Measurements from ENCODE around the gene SMARCC1.

DNA sequence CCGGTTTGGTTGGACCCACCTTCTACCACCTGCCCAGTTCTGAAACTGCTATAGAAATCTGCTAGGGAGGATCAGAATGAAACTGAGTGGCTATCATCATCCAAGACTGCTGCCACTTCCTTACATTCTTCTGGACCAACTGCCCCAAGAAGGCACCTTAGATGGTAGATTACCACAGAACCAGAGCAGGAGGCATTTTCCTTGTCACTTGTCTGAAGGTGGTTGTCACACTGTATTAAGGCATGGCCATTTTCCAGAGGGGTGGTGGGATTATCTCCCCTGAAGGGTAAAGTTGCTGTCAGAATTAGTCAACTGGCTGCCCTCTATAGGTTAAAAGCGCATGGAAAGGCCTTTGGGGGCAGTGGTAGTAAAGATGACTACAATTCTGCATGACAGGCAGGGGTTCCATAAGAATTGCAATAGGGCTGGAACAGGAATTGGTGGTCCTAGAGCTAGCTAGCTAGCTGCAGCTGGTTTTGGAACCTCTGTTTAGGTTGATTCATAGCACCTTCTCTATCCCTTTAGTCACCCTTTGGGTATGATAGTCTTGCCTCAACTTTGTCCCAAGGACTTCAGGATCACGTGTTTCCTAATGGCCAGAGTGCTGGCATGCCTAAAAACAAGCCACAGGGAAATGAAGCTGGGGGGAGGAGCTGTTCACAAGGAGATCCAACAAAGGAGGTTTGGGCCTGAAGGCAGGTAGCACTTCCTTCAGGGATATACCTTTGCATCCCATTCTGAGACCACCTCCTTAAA is 198.2 kb downstream of the SMARCC1 start:
- TF ChIP-seq, protein P1, sequence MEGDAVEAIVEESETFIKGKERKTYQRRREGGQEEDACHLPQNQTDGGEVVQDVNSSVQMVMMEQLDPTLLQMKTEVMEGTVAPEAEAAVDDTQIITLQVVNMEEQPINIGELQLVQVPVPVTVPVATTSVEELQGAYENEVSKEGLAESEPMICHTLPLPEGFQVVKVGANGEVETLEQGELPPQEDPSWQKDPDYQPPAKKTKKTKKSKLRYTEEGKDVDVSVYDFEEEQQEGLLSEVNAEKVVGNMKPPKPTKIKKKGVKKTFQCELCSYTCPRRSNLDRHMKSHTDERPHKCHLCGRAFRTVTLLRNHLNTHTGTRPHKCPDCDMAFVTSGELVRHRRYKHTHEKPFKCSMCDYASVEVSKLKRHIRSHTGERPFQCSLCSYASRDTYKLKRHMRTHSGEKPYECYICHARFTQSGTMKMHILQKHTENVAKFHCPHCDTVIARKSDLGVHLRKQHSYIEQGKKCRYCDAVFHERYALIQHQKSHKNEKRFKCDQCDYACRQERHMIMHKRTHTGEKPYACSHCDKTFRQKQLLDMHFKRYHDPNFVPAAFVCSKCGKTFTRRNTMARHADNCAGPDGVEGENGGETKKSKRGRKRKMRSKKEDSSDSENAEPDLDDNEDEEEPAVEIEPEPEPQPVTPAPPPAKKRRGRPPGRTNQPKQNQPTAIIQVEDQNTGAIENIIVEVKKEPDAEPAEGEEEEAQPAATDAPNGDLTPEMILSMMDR (IDR thresholded peaks at IDR 0.05; ENCODE audit: low read depth, low read length) = no peak
- TF ChIP-seq EZH2phosphoT487 (IDR thresholded peaks at IDR 0.05; ENCODE audit: low read depth) = no peak

Data from OCI-LY3 (cell line).